ENCODE results near the gene UNCX.
"Not testable (repeated sequence)": the region's sequence is repeated elsewhere in the genome, so short reads cannot be mapped to it uniquely, and the experiment has no call there.

Gene UNCX

DNA sequence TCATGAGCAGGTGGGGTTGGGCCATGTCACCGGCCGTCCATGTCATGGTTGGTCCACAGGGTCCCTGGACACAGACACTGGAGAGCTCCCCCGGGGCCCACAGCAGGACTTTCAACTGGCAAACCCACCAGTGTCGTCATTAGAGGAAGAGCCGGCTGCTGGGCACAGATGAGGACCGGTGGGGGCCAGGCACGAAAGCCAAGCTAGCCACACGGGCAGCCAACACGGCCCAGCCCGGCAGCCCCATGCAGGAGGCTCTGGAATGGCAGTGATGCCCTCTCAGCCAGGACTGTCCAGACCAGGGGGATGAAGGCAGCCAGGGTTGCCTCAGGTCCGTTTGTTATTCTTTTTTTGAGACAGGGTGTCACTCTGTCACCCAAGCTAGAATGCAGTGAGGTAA is 21.1 kb upstream of the UNCX start:
- Histone ChIP-seq H3K27me3 (ENCODE audit: insufficient read depth, low read length, poor library complexity, severe bottlenecking) (no peaks in the 10 kb centered on the region), H3K4me2 (ENCODE audit: low read depth, low read length, poor library complexity, severe bottlenecking) (no peak overlapping the region), H4K20me1 (ENCODE audit: insufficient read depth, low read length, poor library complexity, severe bottlenecking) (no peaks in the 10 kb centered on the region), H3K9me2 (replicated peaks; ENCODE audit: low read depth, low read length) (no peaks in the 10 kb centered on the region), H3F3A (ENCODE audit: low read depth) (no peaks in the 10 kb centered on the region), H3K79me2 (ENCODE audit: insufficient read depth, low read length) (no peaks in the 10 kb centered on the region), H3K4me3 (ENCODE audit: low read length, poor library complexity, severe bottlenecking) (no peak overlapping the region), H3K36me3 (ENCODE audit: insufficient read depth, low read length) (no peaks in the 10 kb centered on the region), H3K9me3 (ENCODE audit: insufficient read depth, low read depth, low read length) (no peaks in the 10 kb centered on the region), H3K4me1 (ENCODE audit: insufficient read depth, low read length, poor library complexity, severe bottlenecking) (no peaks in the 10 kb centered on the region), H2AFZ (ENCODE audit: low read length) (no peak overlapping the region), H3K9ac (ENCODE audit: low read depth, low read length, poor library complexity, severe bottlenecking) (no peak overlapping the region)
- no peak for TF ChIP-seq EZH2phosphoT487 (IDR thresholded peaks at IDR 0.05; ENCODE audit: borderline replicate concordance)
- no peak for TF ChIP-seq CTCF (conservative IDR thresholded peaks at IDR 0.05; ENCODE audit: low read length)

DNA sequence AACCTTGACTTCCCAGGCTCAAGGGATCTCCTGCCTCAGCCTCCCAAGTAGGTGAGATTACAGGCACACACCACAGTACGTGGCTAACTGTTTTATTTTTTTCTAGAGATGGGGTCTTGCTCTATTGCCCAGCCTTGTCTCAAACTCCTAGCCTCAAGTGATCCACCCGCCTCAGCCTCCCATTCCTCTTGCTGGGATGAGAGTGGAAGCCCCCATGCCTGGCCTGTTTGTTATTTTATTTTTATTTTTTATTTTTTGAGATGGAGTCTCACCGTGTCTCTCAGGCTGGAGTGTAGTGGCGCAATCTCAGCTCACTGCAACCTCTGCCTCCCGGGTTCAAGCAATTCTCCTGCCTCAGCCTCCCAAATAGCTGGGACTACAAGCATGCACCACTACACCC is 20.6 kb upstream of the UNCX start:
- H3K4me1 ChIP-seq (ENCODE audit: insufficient read depth, low read length, poor library complexity, severe bottlenecking); H3K79me2 ChIP-seq (ENCODE audit: insufficient read depth, low read length); H4K20me1 ChIP-seq (ENCODE audit: insufficient read depth, low read length, poor library complexity, severe bottlenecking); H3K36me3 ChIP-seq (ENCODE audit: insufficient read depth, low read length); H3K4me3 ChIP-seq (ENCODE audit: low read length, poor library complexity, severe bottlenecking); H3K9ac ChIP-seq (ENCODE audit: low read depth, low read length, poor library complexity, severe bottlenecking); H3F3A ChIP-seq (ENCODE audit: low read depth); H3K9me3 ChIP-seq (ENCODE audit: insufficient read depth, low read depth, low read length); H2AFZ ChIP-seq (ENCODE audit: low read length); H3K9me2 ChIP-seq (replicated peaks; ENCODE audit: low read depth, low read length); H3K27me3 ChIP-seq (ENCODE audit: insufficient read depth, low read length, poor library complexity, severe bottlenecking); H3K4me2 ChIP-seq (ENCODE audit: low read depth, low read length, poor library complexity, severe bottlenecking): not testable (repeated sequence)

DNA sequence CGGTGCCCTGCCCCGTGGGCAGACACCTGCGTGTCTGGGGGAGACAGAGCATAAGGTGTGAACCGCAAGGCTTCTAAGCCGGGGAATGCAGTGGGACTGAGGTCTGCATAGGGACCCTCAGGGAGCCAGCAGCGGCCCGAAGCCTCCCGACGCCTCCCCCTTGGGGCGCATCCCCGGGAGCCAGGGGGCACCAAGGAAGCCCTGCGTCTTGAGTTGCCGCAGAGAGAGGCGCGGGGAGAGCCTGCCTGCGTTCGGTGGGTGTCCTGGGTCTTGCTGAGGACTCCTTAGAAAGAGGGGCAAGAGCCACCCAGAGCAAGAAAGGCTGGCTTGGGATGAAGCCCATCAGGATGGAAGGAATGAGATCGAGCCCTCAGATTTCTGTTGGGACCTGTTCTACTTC is 18.2 kb upstream of the UNCX start:
- Histone ChIP-seq H3F3A (ENCODE audit: low read depth) (no peaks in the 10 kb centered on the region), H3K4me3 (ENCODE audit: low read length, poor library complexity, severe bottlenecking) (no peak overlapping the region), H3K79me2 (ENCODE audit: insufficient read depth, low read length) (no peaks in the 10 kb centered on the region), H3K9me3 (ENCODE audit: insufficient read depth, low read depth, low read length) (no peaks in the 10 kb centered on the region), H3K4me2 (ENCODE audit: low read depth, low read length, poor library complexity, severe bottlenecking) (no peak overlapping the region), H2AFZ (ENCODE audit: low read length) (no peak overlapping the region), H3K9ac (ENCODE audit: low read depth, low read length, poor library complexity, severe bottlenecking) (no peak overlapping the region), H3K36me3 (ENCODE audit: insufficient read depth, low read length) (no peaks in the 10 kb centered on the region), H4K20me1 (ENCODE audit: insufficient read depth, low read length, poor library complexity, severe bottlenecking) (no peaks in the 10 kb centered on the region), H3K9me2 (replicated peaks; ENCODE audit: low read depth, low read length) (no peaks in the 10 kb centered on the region), H3K4me1 (ENCODE audit: insufficient read depth, low read length, poor library complexity, severe bottlenecking) (no peaks in the 10 kb centered on the region), H3K27me3 (ENCODE audit: insufficient read depth, low read length, poor library complexity, severe bottlenecking) (no peaks in the 10 kb centered on the region)
- TF ChIP-seq CTCF (conservative IDR thresholded peaks at IDR 0.05; ENCODE audit: low read length) (no peak), EZH2phosphoT487 (IDR thresholded peaks at IDR 0.05; ENCODE audit: borderline replicate concordance) (no peak)

DNA sequence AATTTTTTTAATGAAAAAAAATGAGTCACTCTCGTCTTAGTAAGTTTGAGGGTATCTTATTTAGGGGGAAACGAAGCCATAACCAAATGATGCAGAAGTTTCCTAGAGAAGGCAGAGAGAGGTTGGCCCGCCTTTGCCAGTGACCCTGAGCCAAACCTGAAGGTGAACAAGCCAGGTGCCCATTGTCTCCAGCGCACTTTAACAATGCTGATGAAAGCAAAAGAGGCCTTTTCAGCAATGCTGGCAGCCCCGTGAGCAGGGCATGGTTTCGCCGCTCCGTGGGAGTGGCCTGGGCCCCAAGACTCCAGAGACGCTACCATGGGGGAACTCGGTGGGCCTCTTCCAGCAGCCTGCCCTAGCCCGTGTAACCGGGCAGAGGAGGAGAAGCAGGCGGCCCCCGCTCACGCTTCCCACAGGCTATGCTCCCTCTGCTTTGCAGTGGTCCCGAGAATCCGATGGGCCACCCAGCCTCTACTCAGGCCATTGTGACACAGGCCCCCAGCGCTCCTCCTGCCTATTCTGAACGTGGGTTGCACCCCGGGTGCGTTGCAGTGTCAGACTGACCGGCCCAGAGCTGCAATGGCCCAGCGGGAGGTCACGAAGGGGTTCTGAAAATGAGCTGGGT is 14.0 kb upstream of the UNCX start:
- Histone ChIP-seq H3K9ac (ENCODE audit: low read depth, low read length, poor library complexity, severe bottlenecking) (no peak overlapping the region), H3K9me3 (ENCODE audit: insufficient read depth, low read depth, low read length) (no peaks in the 10 kb centered on the region), H3K4me2 (ENCODE audit: low read depth, low read length, poor library complexity, severe bottlenecking) (no peak overlapping the region), H3F3A (ENCODE audit: low read depth) (no peaks in the 10 kb centered on the region), H4K20me1 (ENCODE audit: insufficient read depth, low read length, poor library complexity, severe bottlenecking) (no peaks in the 10 kb centered on the region), H3K4me3 (ENCODE audit: low read length, poor library complexity, severe bottlenecking) (no peak overlapping the region), H3K4me1 (ENCODE audit: insufficient read depth, low read length, poor library complexity, severe bottlenecking) (no peaks in the 10 kb centered on the region), H3K27me3 (ENCODE audit: insufficient read depth, low read length, poor library complexity, severe bottlenecking) (no peaks in the 10 kb centered on the region), H3K36me3 (ENCODE audit: insufficient read depth, low read length) (no peaks in the 10 kb centered on the region), H3K9me2 (replicated peaks; ENCODE audit: low read depth, low read length) (no peaks in the 10 kb centered on the region), H3K79me2 (ENCODE audit: insufficient read depth, low read length) (no peaks in the 10 kb centered on the region), H2AFZ (ENCODE audit: low read length) (no peak overlapping the region)
- TF ChIP-seq CTCF (conservative IDR thresholded peaks at IDR 0.05; ENCODE audit: low read length) (no peak), EZH2phosphoT487 (IDR thresholded peaks at IDR 0.05; ENCODE audit: borderline replicate concordance) (no peak)
